IMR-90 (cell line): ENCODE data around the gene SLC40A1. TPM values are rescaled to one million over a fixed set of nuclear protein-coding genes. Genes with fewer than 3 reads are reported as not detected.

Experiments used
- ATAC-seq: fragments of 200-7000 bp; cut with Tn5 transposase; 2 replicates; pipeline ENCODE4 v1.9.1; 2020; ENCODE audit warnings: low read depth, mild to moderate bottlenecking, moderate library complexity
- BruUV-seq: library from RNA; stranded (reverse); fragments of 400-500 nt; replicated peaks from 2 replicates; lab custom pipeline; 2021; lab: Mats Ljungman, UMichigan
- CTCF ChIA-PET: fragments of 300-600 bp; formaldehyde crosslinking; extraction: SDS; loops from one replicate; lab custom pipeline; 2021; ENCODE audit warnings: antibody characterized with exemption; lab: Yijun Ruan, JAX
- POLR2A ChIA-PET: fragments of 300-600 bp; sonication (Branson Sonifier 250); formaldehyde crosslinking; loops from one replicate; lab custom pipeline; 2022; ENCODE audit warnings: antibody characterized with exemption; ENCODE audit not compliant: unreplicated experiment; lab: Charles Lee
- DNase-seq: peaks from one replicate; pipeline ENCODE4 v3.0.0; 2013
- H2AFZ ChIP-seq: replicated peaks from 2 replicates; pipeline ENCODE3; 2013; ENCODE audit warnings: low read length, mild to moderate bottlenecking; ENCODE audit not compliant: poor library complexity
- H2AK5ac ChIP-seq: 2 replicates; pipeline ENCODE4 v1.6.1; 2013; ENCODE audit warnings: low read depth, low read length, inconsistent platforms
- H2AK9ac ChIP-seq: replicated peaks from 2 replicates; pipeline ENCODE3; 2013; ENCODE audit warnings: mild to moderate bottlenecking, low read depth, low read length, moderate library complexity; ENCODE audit not compliant: poor library complexity
- H2BK120ac ChIP-seq: 2 replicates; pipeline ENCODE4 v1.6.1; 2013; ENCODE audit warnings: low read depth, low read length, inconsistent platforms
- H2BK15ac ChIP-seq: 3 replicates; pipeline ENCODE4 v1.6.1; 2013; ENCODE audit warnings: low read depth, low read length, inconsistent platforms
- H2BK20ac ChIP-seq: 2 replicates; pipeline ENCODE4 v1.6.1; 2013; ENCODE audit warnings: low read depth, mild to moderate bottlenecking, inconsistent platforms, low read length, moderate library complexity
- H2BK5ac ChIP-seq: 2 replicates; pipeline ENCODE4 v1.6.1; 2013; ENCODE audit warnings: mild to moderate bottlenecking, low read depth, low read length, inconsistent platforms; ENCODE audit not compliant: poor library complexity, severe bottlenecking
- H3K14ac ChIP-seq: replicated peaks from 2 replicates; pipeline ENCODE4 v1.6.1; 2013; ENCODE audit warnings: low read depth, low read length, inconsistent platforms
- H3K18ac ChIP-seq: 2 replicates; pipeline ENCODE4 v1.6.1; 2013; ENCODE audit warnings: low read depth, low read length, control low read depth
- H3K23ac ChIP-seq: 2 replicates; pipeline ENCODE4 v1.6.1; 2013; ENCODE audit warnings: low read depth, low read length, inconsistent platforms
- H3K27ac ChIP-seq: 2 replicates; pipeline ENCODE4 v1.5.1; 2013; ENCODE audit warnings: mild to moderate bottlenecking, control low read depth, low read length; ENCODE audit not compliant: insufficient read depth
- H3K27me3 ChIP-seq: 2 replicates; pipeline ENCODE4 v1.6.1; 2013; ENCODE audit warnings: low read length; ENCODE audit not compliant: control insufficient read depth, insufficient read depth
- H3K36me3 ChIP-seq: 2 replicates; pipeline ENCODE4 v1.6.1; 2013; ENCODE audit warnings: low read length, mixed read lengths; ENCODE audit not compliant: control insufficient read depth, insufficient read depth
- H3K4ac ChIP-seq: 2 replicates; pipeline ENCODE4 v1.6.1; 2013; ENCODE audit warnings: low read depth, low read length, inconsistent platforms
- H3K4me1 ChIP-seq: 2 replicates; pipeline ENCODE4 v1.6.1; 2013; ENCODE audit warnings: low read length, mixed read lengths; ENCODE audit not compliant: control insufficient read depth, insufficient read depth
- H3K4me2 ChIP-seq: 2 replicates; pipeline ENCODE4 v1.6.1; 2013; ENCODE audit warnings: low read depth, mild to moderate bottlenecking, control low read depth, low read length, moderate library complexity
- H3K4me3 ChIP-seq: 2 replicates; pipeline ENCODE4 v1.5.1; 2013; ENCODE audit warnings: low read depth, mild to moderate bottlenecking, control low read depth, low read length, moderate library complexity; ENCODE audit not compliant: insufficient read depth
- H3K56ac ChIP-seq: 2 replicates; pipeline ENCODE4 v1.6.1; 2013; ENCODE audit warnings: low read length, inconsistent platforms; ENCODE audit not compliant: insufficient read depth; ENCODE audit errors: extremely low read depth
- H3K79me1 ChIP-seq, 2 experiments: 2 replicates each; pipeline ENCODE4 v1.6.1; 2013; ENCODE audit warnings: low read length in 2 of 2, inconsistent platforms in 1 of 2, low read depth in 1 of 2
- H3K9ac ChIP-seq: 2 replicates; pipeline ENCODE4 v1.6.1; 2013; ENCODE audit warnings: low read depth, low read length, control low read depth
- H3K9me1 ChIP-seq: 2 replicates; pipeline ENCODE4 v1.6.1; 2013; ENCODE audit warnings: low read length, inconsistent platforms; ENCODE audit not compliant: insufficient read depth
- H3K9me3 ChIP-seq: 2 replicates; pipeline ENCODE4 v1.6.1; 2013; ENCODE audit warnings: low read length; ENCODE audit not compliant: control insufficient read depth, insufficient read depth
- H4K20me1 ChIP-seq: 2 replicates; pipeline ENCODE4 v1.6.1; 2013; ENCODE audit warnings: low read length, inconsistent platforms; ENCODE audit not compliant: insufficient read depth
- H4K5ac ChIP-seq: 2 replicates; pipeline ENCODE4 v1.6.1; 2013; ENCODE audit warnings: mild to moderate bottlenecking, low read depth, low read length, control low read depth
- H4K8ac ChIP-seq, 2 experiments: 2 replicates each; pipeline ENCODE4 v1.6.1; 2013; ENCODE audit warnings: low read depth in 2 of 2, low read length in 2 of 2, control low read depth in 1 of 2, inconsistent platforms in 1 of 2
- H4K91ac ChIP-seq: 2 replicates; pipeline ENCODE4 v1.6.1; 2013; ENCODE audit warnings: low read depth, low read length, inconsistent platforms; ENCODE audit not compliant: insufficient read depth
- CEBPB ChIP-seq: IDR thresholded peaks from 2 replicates; pipeline ENCODE4 v1.6.1; 2012; ENCODE audit warnings: low read depth, low read length, improper control_type of control experiment
- SMC3 ChIP-seq: fragments of 150-350 bp; IDR thresholded peaks from 2 replicates; pipeline ENCODE4 v1.6.1; 2016; ENCODE audit warnings: low read depth, mild to moderate bottlenecking, antibody characterized with exemption, low read length, moderate library complexity
- whole genome bisulfite sequencing, 2 experiments: methylation state at CpG; one replicate each; pipeline versions ENCODE4 v1.1.5 to v1.1.7; 2013; ENCODE audit warnings: missing lambda C conversion rate in 2 of 2; ENCODE audit not compliant: insufficient read length in 1 of 2; ENCODE audit errors: extremely low coverage in 2 of 2; 5-methylcytosine and 5-hydroxymethylcytosine counted together
- dilution Hi-C: fragments of 300-500 bp; cut with HindIII; formaldehyde crosslinking; loops from one replicate; pipeline ENCODE4 v1.14.3; 2018; ENCODE audit warnings: low sequenced_read_pairs; ENCODE audit not compliant: unreplicated experiment
- in situ Hi-C: fragments of 300-500 bp; cut with MboI; formaldehyde crosslinking; loops from 3 replicates; pipeline ENCODE4 v1.14.3; 2019; ENCODE audit warnings: low sequenced_read_pairs, inconsistent platforms, mixed read lengths
- intact Hi-C: fragments of 100-400 bp; cut with micrococcal nuclease; formaldehyde crosslinking; loops from 2 replicates; pipeline ENCODE4 v1.10.0; 2022
- polyA plus RNA-seq, 3 experiments: library from polyadenylated mRNA; depleted of rRNA; stranded (reverse); fragments of >200 nt; gene quantifications; 2 replicates each; pipeline ENCODE4 v1.2.3, GENCODE V29; 2012; ENCODE audit warnings: low replicate concordance in 1 of 3
- total RNA-seq: library from RNA; depleted of rRNA; stranded (reverse); fragments of >200 nt; gene quantifications from 2 replicates; pipeline ENCODE4 v1.2.3, GENCODE V29; 2012

SLC40A1 gene
- total and polyA plus RNA-seq, 2 of the 4 experiments (the other 2 are of a cell fraction) = 1.5 to 5.0 TPM

DNA sequence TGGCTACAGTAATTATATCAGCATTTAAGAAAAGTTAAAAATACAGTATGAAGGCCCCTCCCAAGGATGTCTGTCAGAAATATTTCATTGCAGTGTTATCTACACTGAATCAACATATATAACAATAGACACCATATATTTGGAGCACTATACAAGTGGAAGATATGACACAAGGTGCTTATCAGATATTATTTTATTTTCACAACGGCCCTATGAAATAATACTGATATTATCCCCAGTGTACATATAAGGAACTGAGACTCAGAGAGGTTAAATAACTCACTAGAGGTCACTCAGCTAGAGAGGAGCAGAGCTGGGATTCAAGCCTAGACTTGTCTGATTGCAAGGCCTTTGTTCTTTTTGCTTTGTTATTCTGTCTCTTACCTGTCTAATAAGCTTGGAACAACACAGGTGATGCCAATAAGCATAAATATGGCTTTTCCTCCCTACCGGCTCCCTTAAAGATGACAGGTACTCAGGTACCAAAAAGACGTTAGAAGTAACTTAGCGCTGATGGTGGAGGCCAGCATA lies 4.7 kb upstream of the SLC40A1 start:
- Histone ChIP-seq H2BK20ac (no peak overlapping the region), H3K27ac (no peak overlapping the region), H3K18ac (no peak overlapping the region), H2AK9ac (no peak overlapping the region), H3K4me3 (no peak overlapping the region), H3K9me3 (no peaks in the 10 kb centered on the region), H3K9me1 (peaks cover 5% of the 10 kb centered on the region; the same call in 1 of the 2 replicates), H4K91ac (no peak overlapping the region; the same call in 1 of the 2 replicates), H4K5ac (no peak overlapping the region), H4K20me1 (no peaks in the 10 kb centered on the region), H2AFZ (no peak overlapping the region), H3K27me3 (peaks cover 2% of the 10 kb centered on the region; the same call in 1 of the 2 replicates), H3K56ac (no peak overlapping the region), H3K79me1 (no peaks in the 10 kb centered on the region), H3K23ac (no peak overlapping the region), H3K4me2 (no peak overlapping the region), H4K8ac (peak overlapping the region in 1 of 2 experiments; percentile 40; a peak in 1 of 4 replicates), H3K14ac (0 out of 2 replicates have a peak overlapping the region, but pooled peaks have one; percentile 15), H2AK5ac (no peak overlapping the region; the same call in 1 of the 2 replicates), H3K9ac (no peak overlapping the region), H2BK120ac (peak overlapping the region; percentile 20; the same call in 1 of the 2 replicates), H3K4me1 (0 out of 2 replicates have a peak, but pooled peaks cover under 1% of the 10 kb centered on the region), H2BK15ac (no peak overlapping the region), H2BK5ac (peak overlapping the region; percentile 50), H3K36me3 (no peaks in the 10 kb centered on the region), H3K4ac (peak overlapping the region; percentile 47; the same call in 1 of the 2 replicates)
- no peak for ATAC-seq
- intact Hi-C loops = no loop called here
- BruUV-seq = no TSS peak
- no peak for TF ChIP-seq SMC3
- no peak for TF ChIP-seq CEBPB
- no peak for DNase-seq
- ChIA-PET CTCF (no interaction called here), POLR2A (interaction anchor here (0.5 kb wide), 2 partner anchors 1253 to 1735 kb away, joined by 5 to 8 read pairs; no protein-coding TSS in a partner anchor)
- WGBS, 2 experiments = no CpG with 5 or more reads among the region's 4 CpGs
- dilution Hi-C loops = no loop called here
- in situ Hi-C loops = no loop called here
